ENCODE data around the gene SMC2.

The SMC2 gene

GRCh38 chr9:104104360-104104759 is 10.3 kb downstream of the SMC2 start:
- no peak for DNase-seq (ENCODE audit: low read depth in 2 of 2)

DNA sequence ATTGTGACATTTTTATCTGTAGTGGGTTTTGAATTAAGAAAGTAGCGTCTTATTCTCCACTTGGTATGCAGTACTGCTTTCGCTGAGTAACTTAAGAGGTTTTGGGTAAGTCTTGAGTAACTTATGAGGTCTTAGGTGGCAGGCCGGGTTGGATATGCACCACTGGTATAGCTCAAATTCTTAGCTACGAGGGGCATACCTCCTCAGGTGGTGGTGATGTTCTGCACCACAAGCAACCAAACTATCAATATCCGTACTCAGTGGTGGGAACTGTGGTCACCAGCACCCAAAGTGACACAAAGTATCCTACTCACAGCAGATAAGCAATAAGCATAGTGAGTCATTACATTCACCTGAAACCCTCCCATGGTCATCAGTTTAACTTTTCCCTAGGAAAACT is 13.7 kb downstream of the SMC2 start:
- DNase-seq (ENCODE audit: low read depth in 2 of 2) = no peak

DNA sequence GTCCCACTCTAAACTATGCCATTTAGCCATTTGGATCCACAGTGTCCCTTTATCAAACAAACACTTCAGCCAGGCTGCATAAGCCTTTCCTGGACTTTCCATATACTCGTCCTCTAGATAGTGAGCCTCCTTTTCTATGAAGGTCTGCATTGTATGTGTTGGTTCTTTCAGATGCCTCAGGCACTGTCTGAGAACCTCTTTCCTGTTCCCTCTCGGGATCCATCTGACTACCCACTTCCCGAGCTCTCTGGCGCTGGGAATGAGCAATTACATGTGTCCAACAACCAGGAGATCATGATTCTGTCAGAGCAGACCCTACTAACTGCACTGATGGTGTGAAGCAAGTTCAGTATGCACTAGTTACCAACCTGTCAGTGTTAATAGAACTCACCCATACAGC is 14.2 kb downstream of the SMC2 start:
- no peak for DNase-seq (ENCODE audit: low read depth in 2 of 2)

DNA sequence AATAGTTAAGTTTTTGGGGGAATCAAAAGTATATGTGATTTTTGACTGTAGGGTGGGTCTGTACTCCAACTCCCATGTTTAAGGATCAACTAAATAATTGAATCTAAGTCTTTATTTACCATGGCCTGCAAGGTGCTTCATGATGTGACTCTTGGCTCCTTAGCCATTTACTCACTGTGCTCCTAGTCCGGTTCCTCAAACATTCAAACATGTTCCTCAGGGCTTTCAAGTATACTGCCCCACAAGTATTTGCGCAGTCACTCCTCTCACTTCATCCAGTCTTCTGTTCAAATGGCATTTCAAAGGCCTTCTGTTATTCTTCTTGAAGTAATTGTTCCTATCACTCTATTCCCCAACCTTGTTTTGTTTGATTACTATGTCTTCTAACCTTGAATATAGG is 16.4 kb downstream of the SMC2 start:
- DNase-seq (ENCODE audit: low read depth in 2 of 2) = no peak

DNA sequence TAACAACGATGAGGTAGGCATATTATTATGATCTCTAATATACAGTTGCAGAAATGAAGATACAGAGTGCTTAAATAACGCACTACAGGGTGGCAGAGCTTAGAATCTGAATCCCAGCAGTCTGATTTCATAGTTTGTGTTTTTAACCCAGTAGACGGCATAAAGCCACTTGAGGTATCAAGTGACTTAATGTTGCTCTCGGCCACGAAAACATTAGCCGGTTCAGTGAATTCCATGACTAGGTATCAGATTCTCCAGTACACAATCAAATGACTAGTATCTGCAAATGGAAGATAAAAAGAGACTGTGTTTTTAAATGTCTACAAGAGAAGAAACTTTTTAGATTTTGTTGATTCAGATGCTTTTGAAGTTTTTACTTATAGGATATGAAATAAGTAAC is 24.8 kb downstream of the SMC2 start:
- DNase-seq (ENCODE audit: low read depth in 2 of 2) = no peak

DNA sequence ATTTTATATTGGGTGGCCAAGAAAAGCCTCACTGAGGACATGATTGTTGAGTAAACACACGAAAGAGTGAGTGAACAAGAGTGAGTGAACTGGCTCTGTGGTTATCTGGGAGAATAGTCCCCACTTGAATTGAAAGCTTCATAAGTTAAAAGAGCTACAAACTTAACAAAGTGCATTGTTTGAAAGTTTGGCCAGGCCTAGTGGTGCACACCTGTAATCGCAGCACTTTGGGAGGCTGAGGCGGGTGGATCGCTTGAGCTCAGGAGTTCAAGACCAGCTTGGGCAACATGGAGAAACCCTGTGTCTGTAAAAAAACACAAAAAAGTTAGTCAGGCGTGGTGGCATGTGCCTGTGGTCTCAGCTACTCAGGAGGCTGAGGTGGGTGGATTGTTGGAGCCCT is 26.9 kb downstream of the SMC2 start:
- no peak for DNase-seq (ENCODE audit: low read depth in 2 of 2)

- DNase-seq (ENCODE audit: low read depth in 2 of 2) = no peak
These were observed 44.2 kb downstream of the SMC2 start for GRCh38 chr9:104138243-104138868.

- no peak for DNase-seq (ENCODE audit: low read depth in 2 of 2)
These were observed 48.9 kb downstream of the SMC2 start for GRCh38 chr9:104142799-104143549.

- no peak for DNase-seq (ENCODE audit: low read depth in 2 of 2)
These were observed 49.4 kb downstream of the SMC2 start for GRCh38 chr9:104143550-104143910.

GRCh38 chr9:104144336-104144735 is 50.2 kb downstream of the SMC2 start:
- no peak for DNase-seq (ENCODE audit: low read depth in 2 of 2)

DNA sequence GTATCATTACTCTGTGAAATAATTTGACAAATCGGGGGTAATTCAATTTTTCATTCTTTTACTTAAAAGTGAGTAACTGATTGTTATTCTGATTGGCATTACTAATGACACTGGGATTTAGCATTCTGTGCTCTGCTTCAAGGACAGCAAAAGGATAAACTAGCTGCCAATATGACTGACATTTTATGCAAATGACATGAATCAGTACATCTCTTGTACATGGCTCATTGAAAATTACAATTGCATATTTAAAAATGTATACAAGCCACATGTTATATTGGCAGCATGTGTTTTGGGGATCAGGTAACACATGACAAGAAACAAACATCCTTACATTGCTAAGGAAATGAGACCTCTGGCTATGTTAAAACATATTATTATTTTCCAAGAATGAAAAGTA is 79.0 kb downstream of the SMC2 start:
- DNase-seq (ENCODE audit: low read depth in 2 of 2) = no peak

DNA sequence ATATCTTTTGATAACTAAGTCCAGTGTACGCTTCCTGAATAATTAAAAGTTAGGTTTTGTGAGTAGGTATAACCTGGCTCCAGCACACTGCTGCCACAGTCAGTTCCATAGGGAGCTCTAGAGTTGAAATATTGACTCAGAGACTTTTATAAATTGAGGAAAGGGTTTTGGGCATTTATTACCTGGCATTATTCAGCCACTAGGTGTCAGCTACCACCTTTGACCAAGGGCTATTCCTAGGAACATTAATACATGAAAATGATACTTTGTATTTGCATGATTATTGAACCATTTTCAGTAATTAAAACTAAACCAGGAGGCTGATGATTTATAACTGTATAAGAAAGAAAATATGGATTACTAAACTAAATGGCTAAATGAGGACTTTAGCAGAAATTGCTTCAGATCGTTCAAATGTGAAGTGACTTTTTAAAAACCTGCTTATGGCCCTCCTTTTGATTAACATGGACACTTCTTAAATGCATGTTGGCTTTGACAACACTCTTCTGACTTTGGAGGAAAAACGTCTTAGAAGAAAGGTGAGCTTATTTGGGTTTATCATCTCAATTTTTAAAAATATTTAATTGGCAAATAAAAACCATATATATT is 83.0 kb downstream of the SMC2 start:
- DNase-seq (ENCODE audit: low read depth in 2 of 2) = no peak

DNA sequence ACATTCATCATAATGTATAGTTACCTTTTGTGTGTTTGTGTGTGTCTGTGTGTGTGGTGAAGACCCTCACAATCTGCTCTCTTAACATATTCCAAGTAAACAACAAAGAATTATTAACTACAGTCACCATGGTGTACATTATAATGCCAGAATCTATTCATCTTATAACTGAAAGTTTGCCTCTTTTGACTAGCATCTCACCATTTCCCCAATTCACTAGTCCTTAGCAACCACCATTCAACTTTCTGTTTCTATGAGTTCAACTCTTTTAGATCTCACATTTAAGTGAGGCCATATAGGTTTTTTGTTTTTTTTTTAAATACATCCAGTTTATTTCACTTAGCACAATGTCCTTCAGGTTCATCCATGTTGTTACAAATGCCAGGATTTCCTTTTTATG is 83.6 kb downstream of the SMC2 start:
- no peak for DNase-seq (ENCODE audit: low read depth in 2 of 2)
